Stimulated activated CD4-positive, alpha-beta T cell treated with anti-CD3 and anti-CD28 coated beads, TNF-alpha, amount 100 ng/mL, for 4 hours (primary cell): ENCODE data around the gene MLN.
"Not testable (repeated sequence)": the region's sequence is repeated elsewhere in the genome, so short reads cannot be mapped to it uniquely, and the experiment has no call there.

Source experiments
- DNase-seq, 3 experiments: peaks; one replicate each; pipeline ENCODE4 v3.0.0-alpha.2; 2020; ENCODE audit warnings: low read depth in 3 of 3

Gene MLN

GRCh38 chr6:33834401-33835392 is 30.9 kb upstream of the MLN start:
- no peak for DNase-seq

- no peak for DNase-seq
Observed at GRCh38 chr6:33833599-33833998, 29.8 kb upstream of the MLN start.

GRCh38 chr6:33832831-33833230 is 29.0 kb upstream of the MLN start:
- not testable (repeated sequence) for DNase-seq

- not testable (repeated sequence) for DNase-seq
Observed at GRCh38 chr6:33831725-33832124, 27.9 kb upstream of the MLN start.

GRCh38 chr6:33830635-33831240 is 26.9 kb upstream of the MLN start:
- DNase-seq = no peak

GRCh38 chr6:33828764-33829731 is 25.2 kb upstream of the MLN start:
- DNase-seq = no peak

GRCh38 chr6:33828452-33828763 is 24.6 kb upstream of the MLN start:
- DNase-seq = no peak

GRCh38 chr6:33827546-33828451 is 24.0 kb upstream of the MLN start:
- DNase-seq = no peak

GRCh38 chr6:33826537-33826936 is 22.7 kb upstream of the MLN start:
- DNase-seq = no peak

- DNase-seq = no peak
Observed at GRCh38 chr6:33824461-33825154, 20.8 kb upstream of the MLN start.

- no peak for DNase-seq
Observed at GRCh38 chr6:33823806-33824205, 20.0 kb upstream of the MLN start.

GRCh38 chr6:33822575-33823395 is 19.0 kb upstream of the MLN start:
- no peak for DNase-seq

- no peak for DNase-seq
Observed at GRCh38 chr6:33820784-33821520, 17.1 kb upstream of the MLN start.

GRCh38 chr6:33820243-33820642 is 16.4 kb upstream of the MLN start:
- no peak for DNase-seq

GRCh38 chr6:33819021-33819420 is 15.2 kb upstream of the MLN start:
- DNase-seq = no peak

GRCh38 chr6:33818293-33818692 is 14.5 kb upstream of the MLN start:
- DNase-seq = no peak

GRCh38 chr6:33817489-33817888 is 13.7 kb upstream of the MLN start:
- DNase-seq = no peak

- no peak for DNase-seq
Observed at GRCh38 chr6:33816911-33817310, 13.1 kb upstream of the MLN start.

- no peak for DNase-seq
Observed at GRCh38 chr6:33815854-33816253, 12.1 kb upstream of the MLN start.
